ENCODE data around the gene KANK2. TPM values are rescaled to one million over a fixed set of nuclear protein-coding genes. Genes with fewer than 3 reads are reported as not detected.

KANK2 gene
- total RNA-seq, 1 experiment from 2014 or later: 85.8 TPM

DNA sequence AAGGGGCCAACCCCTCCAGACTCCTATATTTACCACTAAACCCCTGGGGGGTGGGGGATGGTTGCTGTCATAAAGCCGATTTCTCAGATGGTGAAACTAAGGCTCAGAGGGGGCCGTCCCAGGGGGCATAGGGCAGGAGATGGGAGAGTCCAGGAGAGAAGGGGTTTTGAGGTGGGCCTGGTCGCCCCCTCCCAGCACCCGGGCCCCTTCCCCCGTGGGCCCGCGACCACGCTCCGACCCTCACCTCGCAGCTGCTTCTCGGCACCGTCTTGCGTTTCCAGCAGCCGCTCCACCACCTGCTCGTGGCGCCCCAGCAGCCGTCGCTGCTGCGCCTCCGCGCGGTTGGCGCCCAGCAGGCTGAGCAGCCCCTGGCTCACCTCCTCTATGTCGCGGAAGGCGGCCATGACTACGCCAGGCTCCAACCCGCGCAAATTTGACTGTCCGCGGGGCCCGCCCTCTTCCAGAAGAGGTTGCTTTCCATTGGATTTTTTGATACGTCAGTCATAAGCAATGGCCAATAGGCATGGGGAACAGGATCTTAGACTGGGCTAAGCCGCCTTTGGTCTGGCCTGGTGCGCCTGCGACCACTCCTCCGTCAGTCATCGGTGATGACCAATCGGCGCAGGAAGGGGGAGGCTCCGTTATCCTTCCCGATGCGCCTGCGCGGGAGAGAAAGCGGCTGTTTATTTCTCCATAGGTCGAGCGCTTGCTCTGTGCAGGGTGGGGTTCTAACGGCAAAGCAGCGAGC is 41.8 kb downstream of the KANK2 start, which contains the start of gene SPC24:
SPC24 (minus strand) TSS at position 410 of the 748 bp plus-strand sequence; CDS start at position 404, 6 bp downstream.
- intact Hi-C loops (cut with micrococcal nuclease; ENCODE audit: unreplicated experiment): no loop called here
- peak; percentile 99 for DNase-seq (ENCODE audit: low spot score)
- H3K36me3 ChIP-seq (ENCODE audit: insufficient read depth, low read length, poor library complexity, severe bottlenecking): peaks cover 8% of the 10 kb centered on the region
- peak within 1 kb of the TSS; percentile 89 for H3K27ac ChIP-seq (ENCODE audit: low read depth, low read length, poor library complexity, severe bottlenecking)
- POLR2A ChIA-PET (ENCODE audit: low non-redundant PET): interaction anchor here (0.6 kb wide), 1 partner anchor 59 kb away, joined by 3 read pairs; no protein-coding TSS in a partner anchor
- TF ChIP-seq EZH2 (IDR thresholded peaks at IDR 0.05; ENCODE audit: borderline replicate concordance, low read depth, low read length, poor library complexity, severe bottlenecking): no peak
- TF ChIP-seq, protein P1, sequence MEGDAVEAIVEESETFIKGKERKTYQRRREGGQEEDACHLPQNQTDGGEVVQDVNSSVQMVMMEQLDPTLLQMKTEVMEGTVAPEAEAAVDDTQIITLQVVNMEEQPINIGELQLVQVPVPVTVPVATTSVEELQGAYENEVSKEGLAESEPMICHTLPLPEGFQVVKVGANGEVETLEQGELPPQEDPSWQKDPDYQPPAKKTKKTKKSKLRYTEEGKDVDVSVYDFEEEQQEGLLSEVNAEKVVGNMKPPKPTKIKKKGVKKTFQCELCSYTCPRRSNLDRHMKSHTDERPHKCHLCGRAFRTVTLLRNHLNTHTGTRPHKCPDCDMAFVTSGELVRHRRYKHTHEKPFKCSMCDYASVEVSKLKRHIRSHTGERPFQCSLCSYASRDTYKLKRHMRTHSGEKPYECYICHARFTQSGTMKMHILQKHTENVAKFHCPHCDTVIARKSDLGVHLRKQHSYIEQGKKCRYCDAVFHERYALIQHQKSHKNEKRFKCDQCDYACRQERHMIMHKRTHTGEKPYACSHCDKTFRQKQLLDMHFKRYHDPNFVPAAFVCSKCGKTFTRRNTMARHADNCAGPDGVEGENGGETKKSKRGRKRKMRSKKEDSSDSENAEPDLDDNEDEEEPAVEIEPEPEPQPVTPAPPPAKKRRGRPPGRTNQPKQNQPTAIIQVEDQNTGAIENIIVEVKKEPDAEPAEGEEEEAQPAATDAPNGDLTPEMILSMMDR (conservative IDR thresholded peaks at IDR 0.05; ENCODE audit: low read depth, low read length): no peak
- BruUV-seq (replicated peaks): no TSS peak
- H3K9me3 ChIP-seq (ENCODE audit: low read depth, low read length, poor library complexity, severe bottlenecking): peaks cover 4% of the 10 kb centered on the region
- CTCF ChIA-PET: interaction anchor here (1.1 kb wide), 1 partner anchor 9 kb away, joined by 3 read pairs; no protein-coding TSS in a partner anchor
- peaks cover 4% of the 10 kb centered on the region for H3K4me1 ChIP-seq (ENCODE audit: insufficient read depth, low read length, poor library complexity, severe bottlenecking)
- H3K27me3 ChIP-seq (replicated peaks; ENCODE audit: insufficient read depth, low read depth, low read length, poor library complexity): no peaks in the 10 kb centered on the region
- peak within 1 kb of the TSS; percentile 98 for H3K4me3 ChIP-seq (ENCODE audit: low read depth, low read length, poor library complexity, severe bottlenecking)

- no peaks in the 10 kb centered on the region for H3K27me3 ChIP-seq (replicated peaks; ENCODE audit: insufficient read depth, low read depth, low read length, poor library complexity)
- peaks cover 4% of the 10 kb centered on the region for H3K4me1 ChIP-seq (ENCODE audit: insufficient read depth, low read length, poor library complexity, severe bottlenecking)
- POLR2A ChIA-PET (ENCODE audit: low non-redundant PET): no interaction called here
- H3K9me3 ChIP-seq (ENCODE audit: low read depth, low read length, poor library complexity, severe bottlenecking): no peaks in the 10 kb centered on the region
- TF ChIP-seq EZH2 (IDR thresholded peaks at IDR 0.05; ENCODE audit: borderline replicate concordance, low read depth, low read length, poor library complexity, severe bottlenecking): no peak
- TF ChIP-seq, protein P1 (conservative IDR thresholded peaks at IDR 0.05; ENCODE audit: low read depth, low read length): no peak
- intact Hi-C loops (cut with micrococcal nuclease; ENCODE audit: unreplicated experiment): no loop called here
- BruUV-seq (replicated peaks): TSS peak; percentile 55
- peak overlapping the region; percentile 98 for H3K4me3 ChIP-seq (ENCODE audit: low read depth, low read length, poor library complexity, severe bottlenecking)
- DNase-seq (ENCODE audit: low spot score): no peak
- H3K27ac ChIP-seq (ENCODE audit: low read depth, low read length, poor library complexity, severe bottlenecking): peak overlapping the region; percentile 89
- CTCF ChIA-PET: no interaction called here
- H3K36me3 ChIP-seq (ENCODE audit: insufficient read depth, low read length, poor library complexity, severe bottlenecking): peaks cover 10% of the 10 kb centered on the region
Observed at GRCh38 chr19:11154683-11155047, 42.7 kb downstream of the KANK2 start.

GRCh38 chr19:11152318-11153062 is 44.9 kb downstream of the KANK2 start:
- peaks cover 4% of the 10 kb centered on the region for H3K4me1 ChIP-seq (ENCODE audit: insufficient read depth, low read length, poor library complexity, severe bottlenecking)
- TF ChIP-seq, protein P1 (conservative IDR thresholded peaks at IDR 0.05; ENCODE audit: low read depth, low read length): no peak
- TF ChIP-seq EZH2 (IDR thresholded peaks at IDR 0.05; ENCODE audit: borderline replicate concordance, low read depth, low read length, poor library complexity, severe bottlenecking): no peak
- intact Hi-C loops (cut with micrococcal nuclease; ENCODE audit: unreplicated experiment): no loop called here
- ChIA-PET POLR2A (ENCODE audit: low non-redundant PET) (no interaction called here), CTCF (no interaction called here)
- H3K9me3 ChIP-seq (ENCODE audit: low read depth, low read length, poor library complexity, severe bottlenecking): no peaks in the 10 kb centered on the region
- no TSS peak for BruUV-seq (replicated peaks)
- H3K27ac ChIP-seq (ENCODE audit: low read depth, low read length, poor library complexity, severe bottlenecking): no peak overlapping the region
- no peak overlapping the region for H3K4me3 ChIP-seq (ENCODE audit: low read depth, low read length, poor library complexity, severe bottlenecking)
- H3K27me3 ChIP-seq (replicated peaks; ENCODE audit: insufficient read depth, low read depth, low read length, poor library complexity): no peaks in the 10 kb centered on the region
- DNase-seq (ENCODE audit: low spot score): no peak
- H3K36me3 ChIP-seq (ENCODE audit: insufficient read depth, low read length, poor library complexity, severe bottlenecking): peaks cover 25% of the 10 kb centered on the region

Measured in A673 (cell line).